HepG2 (cell line): ENCODE measurements around the gene PSMB11. TPM values are rescaled to one million over a fixed set of nuclear protein-coding genes. Genes with fewer than 3 reads are reported as not detected.

Experiments used
- ATAD3A ChIP-seq: sonication (generic); formaldehyde crosslinking; IDR thresholded peaks from 2 replicates; pipeline ENCODE4 v1.4.0; 2020; ENCODE audit warnings: missing genetic modification reagents
- GFI1 ChIP-seq: sonication (generic); formaldehyde crosslinking; IDR thresholded peaks from 2 replicates; pipeline ENCODE4 v1.5.0; 2020; ENCODE audit warnings: missing genetic modification reagents, mild to moderate bottlenecking, borderline replicate concordance
- HHEX ChIP-seq: IDR thresholded peaks from 2 replicates; pipeline ENCODE4 v1.6.1; 2016; ENCODE audit warnings: control low read depth
- JDP2 ChIP-seq: sonication (generic); formaldehyde crosslinking; IDR thresholded peaks from 2 replicates; pipeline ENCODE4 v1.8.1; 2022; ENCODE audit warnings: missing genetic modification reagents, borderline replicate concordance
- JUNB ChIP-seq: sonication (generic); formaldehyde crosslinking; IDR thresholded peaks from 2 replicates; pipeline ENCODE4 v1.8.0; 2022; ENCODE audit warnings: missing genetic modification reagents, mild to moderate bottlenecking, borderline replicate concordance
- MEIS1 ChIP-seq: sonication (generic); formaldehyde crosslinking; IDR thresholded peaks from 2 replicates; pipeline ENCODE4 v1.9.0; 2021; ENCODE audit warnings: mild to moderate bottlenecking, missing genetic modification reagents, moderate library complexity, borderline replicate concordance
- SCMH1 ChIP-seq: sonication (generic); formaldehyde crosslinking; IDR thresholded peaks from 2 replicates; pipeline ENCODE4 v1.9.0; 2021; ENCODE audit warnings: missing genetic modification reagents, mild to moderate bottlenecking, borderline replicate concordance
- YEATS2 ChIP-seq: sonication (generic); formaldehyde crosslinking; IDR thresholded peaks from 2 replicates; pipeline ENCODE4 v1.4.0; 2020; ENCODE audit warnings: missing genetic modification reagents, borderline replicate concordance
- ZFAT ChIP-seq: sonication (generic); formaldehyde crosslinking; conservative IDR thresholded peaks from 2 replicates; pipeline ENCODE4 v1.8.1; 2023; ENCODE audit warnings: missing genetic modification reagents, inconsistent platforms
- ZHX2 ChIP-seq, 2 experiments: sonication (generic) in 1 of 2; formaldehyde crosslinking in 1 of 2; IDR thresholded peaks; 2 replicates each; pipeline versions ENCODE4 v1.6.1 to v1.9.0; 2014 to 2022; ENCODE audit warnings: antibody characterized with exemption in 1 of 2, borderline replicate concordance in 1 of 2, inconsistent platforms in 1 of 2, low read depth in 1 of 2, missing genetic modification reagents in 1 of 2
- ZNF124 ChIP-seq: sonication (generic); formaldehyde crosslinking; IDR thresholded peaks from 2 replicates; pipeline ENCODE4 v1.4.0; 2020; ENCODE audit warnings: missing genetic modification reagents
- ZNF224 ChIP-seq: sonication (generic); formaldehyde crosslinking; IDR thresholded peaks from 2 replicates; pipeline ENCODE4 v1.5.0; 2020; ENCODE audit warnings: mild to moderate bottlenecking, missing genetic modification reagents
- ZNF282 ChIP-seq: fragments of 450-650 bp; IDR thresholded peaks from 2 replicates; pipeline ENCODE4 v1.6.1; 2018; ENCODE audit not compliant: partially characterized antibody
- ZNF546 ChIP-seq: sonication (generic); formaldehyde crosslinking; conservative IDR thresholded peaks from 2 replicates; pipeline ENCODE4 v1.8.1; 2023; ENCODE audit warnings: mild to moderate bottlenecking, missing genetic modification reagents
- ZNF703 ChIP-seq: sonication (generic); formaldehyde crosslinking; IDR thresholded peaks from 2 replicates; pipeline ENCODE4 v1.5.1; 2020; ENCODE audit warnings: missing genetic modification reagents, mild to moderate bottlenecking, moderate library complexity, borderline replicate concordance
- polyA plus RNA-seq, 8 experiments: library from polyadenylated mRNA; depleted of rRNA in 3 of 8; stranded (reverse) in 7 of 8; unstranded in 1 of 8; fragments of >200 nt; fragmentation: Illumina TruSeq in 4 of 8; extraction: Trizol in 4 of 8; gene quantifications; 2 replicates each; pipeline versions ENCODE4 v1.2.1 to v1.2.3, GENCODE V29; 2011 to 2016; ENCODE audit warnings: low read depth in 4 of 8, missing spikeins in 1 of 8, mixed read lengths in 1 of 8; ENCODE audit not compliant: insufficient read depth in 1 of 8
- total RNA-seq, 5 experiments: library from RNA; depleted of rRNA; stranded (reverse); fragments of >200 nt; fragmentation: Illumina TruSeq; extraction: Trizol; gene quantifications; 2 replicates each; pipeline ENCODE4 v1.2.3, GENCODE V29; 2016; ENCODE audit warnings: low read depth in 1 of 5
- TF ChIP-seq, protein P1 (sequence below): IDR thresholded peaks from 2 replicates; pipeline ENCODE4 v1.6.1; 2016; ENCODE audit warnings: missing compliant biosample characterization, missing genetic modification reagents, borderline replicate concordance
- TF ChIP-seq, protein P2 (sequence below): IDR thresholded peaks from 2 replicates; pipeline ENCODE4 v1.6.1; 2012; ENCODE audit warnings: low read depth, low read length, improper control_type of control experiment
- TF ChIP-seq, protein P3 (sequence below): sonication (generic); formaldehyde crosslinking; IDR thresholded peaks from 2 replicates; pipeline ENCODE4 v1.5.0; 2020; ENCODE audit warnings: missing genetic modification reagents

PSMB11 gene
- total and polyA plus RNA-seq, 2 of the 13 experiments (the other 11 are each of a cell fraction or from before 2014, with no cell fraction given), result not detected

- TF ChIP-seq GFI1 (peak; percentile 70), HHEX (CRISPR knock-in tag) (no peak; the same call in 1 of the 2 replicates), MEIS1 (CRISPR knock-in tag) (peak; percentile 74; the same call in 1 of the 2 replicates), ATAD3A (CRISPR knock-in tag) (peak; percentile 69; the same call in 1 of the 2 replicates), ZNF282 (no peak), JUNB (CRISPR knock-in tag) (no peak), ZNF546 (CRISPR knock-in tag) (peak; percentile 94; the same call in 1 of the 2 replicates), ZNF224 (peak; percentile 92), ZFAT (CRISPR knock-in tag) (no peak; the same call in 1 of the 2 replicates), YEATS2 (CRISPR knock-in tag) (peak; percentile 92), JDP2 (CRISPR knock-in tag) (no peak; the same call in 1 of the 2 replicates), SCMH1 (CRISPR knock-in tag) (no peak), ZHX2 (IDR thresholded peaks at IDR 0.05; ENCODE audit: low read depth) (peak; percentile 100), ZHX2 (CRISPR knock-in tag; IDR thresholded peaks at IDR 0.05; ENCODE audit: borderline replicate concordance) (0 out of 2 replicates have a peak, but pooled peaks have one; percentile 55), ZNF703 (CRISPR knock-in tag) (peak; percentile 55; the same call in 1 of the 2 replicates), ZNF124 (CRISPR knock-in tag) (peak; percentile 92)
- TF ChIP-seq, protein P1, sequence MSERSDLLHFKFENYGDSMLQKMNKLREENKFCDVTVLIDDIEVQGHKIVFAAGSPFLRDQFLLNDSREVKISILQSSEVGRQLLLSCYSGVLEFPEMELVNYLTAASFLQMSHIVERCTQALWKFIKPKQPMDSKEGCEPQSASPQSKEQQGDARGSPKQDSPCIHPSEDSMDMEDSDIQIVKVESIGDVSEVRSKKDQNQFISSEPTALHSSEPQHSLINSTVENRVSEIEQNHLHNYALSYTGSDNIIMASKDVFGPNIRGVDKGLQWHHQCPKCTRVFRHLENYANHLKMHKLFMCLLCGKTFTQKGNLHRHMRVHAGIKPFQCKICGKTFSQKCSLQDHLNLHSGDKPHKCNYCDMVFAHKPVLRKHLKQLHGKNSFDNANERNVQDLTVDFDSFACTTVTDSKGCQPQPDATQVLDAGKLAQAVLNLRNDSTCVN (CRISPR knock-in tag), result 0 out of 2 replicates have a peak, but pooled peaks have one; percentile 22
- TF ChIP-seq, protein P2, sequence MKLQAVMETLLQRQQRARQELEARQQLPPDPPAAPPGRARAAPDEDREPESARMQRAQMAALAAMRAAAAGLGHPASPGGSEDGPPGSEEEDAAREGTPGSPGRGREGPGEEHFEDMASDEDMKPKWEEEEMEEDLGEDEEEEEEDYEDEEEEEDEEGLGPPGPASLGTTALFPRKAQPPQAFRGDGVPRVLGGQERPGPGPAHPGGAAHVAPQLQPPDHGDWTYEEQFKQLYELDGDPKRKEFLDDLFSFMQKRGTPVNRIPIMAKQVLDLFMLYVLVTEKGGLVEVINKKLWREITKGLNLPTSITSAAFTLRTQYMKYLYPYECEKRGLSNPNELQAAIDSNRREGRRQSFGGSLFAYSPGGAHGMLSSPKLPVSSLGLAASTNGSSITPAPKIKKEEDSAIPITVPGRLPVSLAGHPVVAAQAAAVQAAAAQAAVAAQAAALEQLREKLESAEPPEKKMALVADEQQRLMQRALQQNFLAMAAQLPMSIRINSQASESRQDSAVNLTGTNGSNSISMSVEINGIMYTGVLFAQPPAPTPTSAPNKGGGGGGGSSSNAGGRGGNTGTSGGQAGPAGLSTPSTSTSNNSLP, result peak; percentile 54
- TF ChIP-seq, protein P3, sequence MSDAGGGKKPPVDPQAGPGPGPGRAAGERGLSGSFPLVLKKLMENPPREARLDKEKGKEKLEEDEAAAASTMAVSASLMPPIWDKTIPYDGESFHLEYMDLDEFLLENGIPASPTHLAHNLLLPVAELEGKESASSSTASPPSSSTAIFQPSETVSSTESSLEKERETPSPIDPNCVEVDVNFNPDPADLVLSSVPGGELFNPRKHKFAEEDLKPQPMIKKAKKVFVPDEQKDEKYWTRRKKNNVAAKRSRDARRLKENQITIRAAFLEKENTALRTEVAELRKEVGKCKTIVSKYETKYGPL, result peak; percentile 87
Observed at GRCh38 chr14:23034498-23035302, 7.3 kb upstream of the PSMB11 start, which contains the start of gene PSMB5 (continued).
